NCI-H748 (cell line): ENCODE data around the gene MAX.
A peak's percentile ranks its signal among the peaks of the same experiment; 100 is the strongest.
"Not testable (repeated sequence)": the region's sequence is repeated elsewhere in the genome, so short reads cannot be mapped to it uniquely, and the experiment has no call there.

Experiments used
- DNase-seq: peaks from one replicate; lab custom pipeline; 2025; ENCODE audit not compliant: unreplicated experiment; lab: John Stamatoyannopoulos, UW

MAX gene

DNA sequence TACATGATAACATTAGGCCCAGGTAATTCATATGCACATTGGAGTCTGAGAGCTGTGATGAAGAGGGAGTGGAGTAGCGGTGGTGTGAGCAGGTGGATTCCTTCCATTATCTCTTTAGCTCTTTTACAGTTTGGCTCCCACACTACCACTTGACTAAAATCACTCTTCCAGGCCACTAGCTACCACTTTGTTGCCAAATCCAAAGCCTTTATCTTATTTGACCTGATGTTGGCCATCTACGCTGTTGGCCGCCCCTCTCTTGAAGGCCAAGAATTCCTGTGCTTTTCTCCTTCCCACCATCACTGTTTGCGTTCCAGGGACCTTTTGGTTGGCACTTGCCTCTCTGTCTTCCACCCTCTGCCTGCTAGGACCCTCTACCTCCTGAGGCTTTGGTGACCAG, 4.0 kb upstream of the MAX start:
- DNase-seq: no peak

DNA sequence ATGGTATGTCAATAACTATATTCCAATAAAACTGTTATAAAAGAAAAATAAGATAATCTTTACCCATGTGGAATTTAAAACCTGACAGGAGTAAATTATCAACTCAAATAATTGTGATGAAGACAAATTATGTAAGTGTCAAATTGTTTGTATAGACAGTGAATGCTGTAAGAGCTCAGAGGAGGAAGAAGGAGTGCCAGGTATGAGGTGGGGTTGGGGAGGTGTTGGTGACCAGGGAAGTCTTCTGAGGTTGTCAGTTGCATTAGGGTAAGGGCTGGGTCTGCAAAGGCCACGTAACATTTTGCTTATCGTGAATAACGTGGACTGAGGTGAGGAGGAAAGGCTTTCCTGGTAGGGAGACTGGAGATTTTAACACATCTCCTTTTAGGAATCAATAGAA, 2.5 kb upstream of the MAX start:
- no peak for DNase-seq

DNA sequence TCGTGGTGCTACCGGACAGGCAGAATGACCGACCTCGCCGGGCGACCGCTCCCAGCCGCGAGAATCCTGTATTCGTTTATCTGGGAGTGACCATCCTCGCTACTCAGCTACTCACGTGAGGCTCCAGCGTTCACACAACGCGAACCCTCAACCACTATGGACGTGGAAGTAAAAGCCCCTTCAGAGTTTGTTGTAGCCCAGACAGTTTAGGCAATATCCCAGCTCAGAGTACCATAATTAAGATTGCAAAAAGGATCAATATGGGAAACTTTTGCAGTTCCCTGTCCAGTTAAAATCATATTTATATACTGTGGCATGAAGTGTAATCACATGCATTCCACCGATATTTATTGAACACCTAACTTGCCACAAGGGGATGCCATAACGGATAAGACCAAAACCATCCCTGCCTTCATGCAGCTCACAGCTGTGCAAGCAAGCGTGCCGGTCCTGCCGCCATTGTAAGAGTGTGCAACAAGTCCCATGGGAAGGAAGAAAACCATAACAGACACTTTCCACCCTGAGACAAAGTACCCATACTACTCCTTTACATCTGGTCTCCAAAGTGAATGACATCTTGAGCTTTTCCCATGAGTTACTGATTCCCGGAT, 938 bp upstream of the MAX start:
- DNase-seq: peak; percentile 84

DNA sequence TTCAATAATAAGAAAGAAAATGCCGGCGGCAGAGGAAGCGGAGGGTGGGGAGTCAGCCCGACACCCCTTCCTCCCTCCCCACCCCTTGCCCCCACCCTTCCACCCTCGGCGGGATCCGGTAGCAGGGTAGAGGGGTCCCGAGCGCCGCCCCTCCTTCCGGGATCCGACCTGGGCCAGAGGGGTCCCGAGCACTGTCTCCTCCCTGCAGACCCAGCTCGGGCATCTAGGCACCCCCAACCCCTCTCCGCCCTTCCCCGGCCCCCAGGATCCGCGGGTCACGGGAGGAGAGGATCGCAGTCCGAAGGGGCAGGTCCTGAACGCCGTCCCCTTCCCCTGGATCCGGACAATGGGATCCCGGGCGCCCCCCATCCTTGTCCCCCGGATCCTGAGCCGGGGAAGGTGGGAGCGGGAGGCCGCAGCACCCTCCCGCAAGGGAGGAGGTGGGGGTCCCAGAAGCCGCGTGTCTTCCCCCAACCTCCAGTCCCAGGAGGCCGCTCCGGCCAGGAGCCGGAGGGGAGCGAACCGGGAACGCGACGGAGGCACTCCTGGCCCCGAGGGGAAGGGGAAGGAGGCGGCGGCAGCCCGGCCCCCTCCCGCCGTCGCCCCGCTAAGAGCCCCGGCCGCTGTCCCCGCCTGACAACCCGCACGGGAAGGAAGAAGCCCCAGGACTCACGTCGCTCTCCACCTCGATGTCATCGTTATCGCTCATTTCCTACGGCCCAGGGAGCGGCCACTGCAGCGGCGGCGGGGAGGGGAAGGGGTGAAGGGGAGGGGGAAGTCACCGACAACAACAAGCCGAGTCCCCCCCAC, 481 bp downstream of the MAX start:
- no peak for DNase-seq

DNA sequence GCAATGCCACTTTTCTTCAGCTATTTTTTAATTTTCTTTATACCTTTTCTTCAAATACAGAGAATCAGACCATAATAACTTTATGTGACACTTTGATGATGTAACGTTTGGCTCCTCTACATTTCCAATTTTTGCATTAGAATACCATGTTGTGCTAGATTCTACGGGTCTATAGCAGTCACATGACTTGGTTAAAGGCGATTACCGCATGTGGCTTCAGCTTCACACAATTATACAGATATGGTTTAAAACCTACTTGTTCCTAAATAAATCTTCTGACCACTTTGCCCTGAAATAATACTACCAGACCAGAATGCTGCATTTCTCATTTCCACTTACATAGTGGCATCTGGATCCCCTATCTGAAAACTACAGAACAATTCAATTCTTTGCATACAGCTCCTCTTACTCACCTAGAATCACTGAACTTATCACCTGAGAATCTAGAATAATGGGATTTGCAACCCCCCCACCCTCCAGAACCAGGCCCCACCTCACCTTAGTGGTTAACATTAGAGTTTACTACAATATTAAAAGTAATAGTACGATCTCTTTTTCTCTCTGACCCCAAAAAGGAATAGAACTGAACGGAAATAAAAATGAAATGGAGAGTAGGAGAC, 1.3 kb downstream of the MAX start:
- DNase-seq: no peak

DNA sequence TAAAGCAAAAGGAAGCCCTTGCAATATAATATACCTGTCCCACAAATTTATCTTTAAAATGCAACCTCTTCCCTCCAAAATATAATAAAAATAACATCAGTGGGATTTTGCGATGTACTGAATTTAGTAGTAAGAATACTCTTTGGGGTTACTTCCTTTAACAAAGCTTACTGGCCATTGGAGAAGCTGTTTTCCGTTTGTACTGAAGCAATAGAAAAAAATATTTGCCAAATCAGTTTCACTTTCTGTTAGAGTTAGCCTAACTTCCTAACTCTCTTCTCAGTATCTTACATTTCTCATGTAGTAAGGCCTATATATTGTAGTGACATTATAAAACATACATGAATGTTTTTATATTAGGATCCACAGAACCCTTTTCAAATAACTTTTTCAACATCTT, 3.7 kb downstream of the MAX start:
- no peak for DNase-seq

DNA sequence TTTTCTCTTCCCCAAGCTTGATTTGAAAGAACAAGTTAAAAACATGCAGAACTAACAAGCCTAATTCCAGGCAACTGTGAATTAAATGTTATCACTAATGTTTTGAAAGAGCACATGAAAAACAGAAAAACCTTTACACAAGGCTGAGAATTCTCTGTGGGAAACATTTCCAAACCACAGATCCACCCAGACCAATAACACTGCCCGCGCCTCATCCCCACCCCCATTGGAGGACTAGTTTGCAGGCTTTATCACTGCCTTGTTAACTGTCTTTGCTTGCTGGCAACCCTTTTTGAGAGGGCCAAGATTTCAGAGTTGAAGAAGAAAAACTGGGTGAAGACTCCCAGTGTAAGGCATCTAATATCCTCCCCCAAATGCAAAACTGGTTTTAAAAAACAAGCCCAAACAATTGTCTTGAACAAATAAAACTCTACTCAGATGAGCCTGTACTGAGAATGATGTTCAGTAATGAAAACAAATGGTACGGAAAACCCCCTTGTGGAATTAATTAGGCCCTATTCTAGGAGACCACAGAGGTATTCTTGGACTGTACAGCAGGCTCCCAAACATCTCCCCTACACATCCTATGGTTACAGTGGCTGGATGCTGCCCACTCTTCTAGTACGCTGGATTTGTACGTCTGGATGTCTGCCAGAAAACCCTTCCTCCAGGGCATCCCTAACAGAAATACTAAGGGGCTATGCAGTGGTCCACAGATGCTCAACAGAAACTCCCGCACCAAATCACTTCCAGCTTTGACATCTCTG, 5.8 kb downstream of the MAX start:
- no peak for DNase-seq

DNA sequence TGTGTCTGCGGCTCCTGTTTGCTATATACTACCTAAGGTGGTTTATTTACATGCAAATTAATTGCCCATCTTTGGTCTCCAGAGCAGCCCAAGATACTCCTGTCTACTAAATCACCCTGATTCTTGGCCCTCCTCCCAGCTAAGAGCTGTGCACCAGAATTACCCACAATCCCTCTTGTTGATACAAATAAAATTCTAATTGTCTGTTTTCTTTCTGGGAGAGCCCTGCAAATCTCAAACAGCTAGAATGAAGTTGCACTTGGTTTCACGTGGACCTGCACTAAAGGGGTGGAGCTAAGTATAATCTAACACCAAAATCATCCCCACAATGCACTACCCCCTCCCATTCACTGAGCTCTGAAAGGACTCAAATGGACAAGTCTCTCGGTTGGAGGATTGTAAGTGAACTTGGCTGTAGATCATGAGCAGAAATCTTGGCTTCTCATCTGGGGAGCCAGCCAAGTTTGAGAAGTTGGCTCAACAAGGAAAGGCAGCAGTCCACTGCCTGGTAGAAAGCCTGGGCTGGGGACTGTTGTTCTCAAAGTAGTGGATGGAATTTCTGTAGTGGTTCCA, 6.6 kb downstream of the MAX start:
- no peak for DNase-seq

DNA sequence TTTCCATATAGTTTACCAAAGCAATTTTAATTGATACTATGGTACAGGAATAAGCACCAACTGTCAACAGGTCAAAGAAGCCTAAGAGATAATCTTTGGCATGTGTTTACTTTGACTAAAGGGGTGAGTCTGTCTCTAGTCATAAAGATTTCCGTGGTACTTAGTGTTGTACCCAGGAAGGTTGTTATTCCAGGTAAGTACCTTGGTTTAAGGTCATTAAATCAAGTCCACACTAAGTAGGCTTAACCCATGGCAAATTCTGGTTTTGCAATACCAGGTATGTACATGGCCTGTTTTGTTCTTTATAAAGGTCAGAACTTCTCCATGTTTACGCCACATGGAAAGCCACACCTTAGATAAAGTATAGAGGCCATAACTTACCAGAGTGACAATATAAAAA, 10.0 kb downstream of the MAX start:
- no peak for DNase-seq

DNA sequence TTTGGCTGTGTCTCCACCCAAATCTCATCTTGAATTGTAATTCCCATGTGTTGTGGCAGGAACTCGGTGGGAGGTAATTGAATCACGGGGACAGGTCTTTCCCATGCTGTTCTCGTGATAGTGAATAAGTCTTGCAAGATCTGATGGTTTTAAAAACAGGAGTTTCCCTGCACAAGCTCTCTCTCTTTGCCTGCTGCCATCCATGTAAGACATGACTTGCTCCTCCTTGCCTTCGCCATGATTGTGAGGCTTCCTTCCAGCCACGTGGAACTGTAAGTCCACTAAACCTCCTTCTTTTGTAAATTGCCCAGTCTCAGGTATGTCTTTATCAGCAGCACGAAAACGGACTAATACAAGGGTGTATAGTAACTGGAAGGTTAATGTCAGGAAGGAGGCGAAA, 14.5 kb downstream of the MAX start:
- not testable (repeated sequence) for DNase-seq

DNA sequence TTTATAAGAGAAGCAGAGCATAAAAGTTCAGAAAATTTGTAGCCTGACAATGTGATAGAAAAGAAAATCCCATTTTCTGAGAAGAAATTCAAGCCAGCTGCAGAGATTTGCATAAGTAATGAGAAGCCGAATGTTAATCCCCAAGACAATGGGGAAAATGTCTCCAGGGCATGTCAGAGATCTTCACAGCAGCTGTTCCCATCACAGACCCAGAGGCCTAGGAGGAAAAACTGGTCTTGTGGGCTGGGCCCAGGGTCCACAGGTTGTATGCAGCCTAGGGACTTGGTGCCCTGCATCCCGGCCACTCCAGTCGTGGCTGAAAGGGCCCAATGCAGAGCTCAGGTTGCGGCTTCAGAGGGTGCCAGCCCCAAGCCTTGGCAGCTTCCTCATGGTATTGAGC, 15.6 kb downstream of the MAX start:
- not testable (repeated sequence) for DNase-seq

DNA sequence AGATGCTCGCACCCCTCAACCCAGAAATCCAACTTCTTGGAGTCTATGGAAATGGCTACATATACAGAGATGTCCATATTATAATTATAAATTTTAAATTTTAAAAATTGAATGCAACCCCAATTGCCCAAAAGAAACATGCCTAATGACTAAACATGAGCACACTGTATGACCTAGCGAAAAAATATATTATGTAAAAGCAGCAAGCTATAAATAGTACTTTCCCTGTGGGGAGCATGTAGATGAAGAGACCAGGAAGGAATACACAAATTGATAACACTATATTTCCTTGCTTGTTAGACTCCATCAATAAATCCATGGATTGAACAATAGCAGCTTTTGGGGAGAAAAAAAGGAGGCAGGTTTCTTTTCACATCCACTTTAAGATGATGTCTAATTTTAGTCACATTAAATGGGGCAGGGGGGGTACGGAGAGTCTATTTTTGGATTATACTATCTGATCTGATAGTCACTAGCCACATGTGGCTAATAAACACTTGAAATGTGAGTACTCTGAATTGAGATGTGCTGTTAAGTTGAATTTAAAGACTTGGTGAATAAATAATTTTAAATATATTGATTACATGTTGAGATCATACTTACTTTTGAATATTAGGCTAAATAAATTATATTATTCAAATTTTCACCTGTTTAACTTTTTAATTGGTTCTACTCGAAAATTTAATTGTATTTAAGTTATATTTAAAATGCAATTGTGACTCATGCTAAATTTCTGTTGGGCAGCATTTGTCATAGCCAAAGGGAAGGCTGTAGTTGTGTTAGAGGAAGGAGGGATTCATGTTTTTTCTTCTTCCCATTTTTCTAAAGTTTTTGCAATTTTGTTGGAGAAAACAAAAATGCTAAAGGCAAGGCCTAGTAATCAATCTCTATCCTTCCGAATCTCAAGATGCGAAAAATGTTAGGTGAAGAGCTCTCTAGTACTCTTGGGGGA, 17.5 kb downstream of the MAX start:
- no peak for DNase-seq

DNA sequence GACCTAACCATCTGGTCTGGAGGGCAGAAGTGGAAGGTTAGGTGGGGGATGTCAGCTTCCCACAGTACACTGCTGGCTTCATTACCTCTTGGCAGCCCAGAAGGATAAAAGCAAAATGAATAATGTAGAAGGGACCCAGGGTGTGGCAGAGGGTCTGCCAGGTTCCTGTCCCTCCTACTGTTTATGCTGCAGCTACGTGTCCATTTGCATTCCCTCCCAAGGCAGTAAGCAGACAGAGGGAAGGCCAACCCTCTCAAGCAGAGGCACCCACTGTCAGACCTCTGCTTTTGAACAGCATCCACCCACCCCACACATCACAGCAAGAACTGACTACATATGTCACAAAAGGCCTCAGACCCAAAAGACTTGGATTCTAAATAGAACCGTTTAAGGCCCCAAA, 19.4 kb downstream of the MAX start:
- DNase-seq: no peak

DNA sequence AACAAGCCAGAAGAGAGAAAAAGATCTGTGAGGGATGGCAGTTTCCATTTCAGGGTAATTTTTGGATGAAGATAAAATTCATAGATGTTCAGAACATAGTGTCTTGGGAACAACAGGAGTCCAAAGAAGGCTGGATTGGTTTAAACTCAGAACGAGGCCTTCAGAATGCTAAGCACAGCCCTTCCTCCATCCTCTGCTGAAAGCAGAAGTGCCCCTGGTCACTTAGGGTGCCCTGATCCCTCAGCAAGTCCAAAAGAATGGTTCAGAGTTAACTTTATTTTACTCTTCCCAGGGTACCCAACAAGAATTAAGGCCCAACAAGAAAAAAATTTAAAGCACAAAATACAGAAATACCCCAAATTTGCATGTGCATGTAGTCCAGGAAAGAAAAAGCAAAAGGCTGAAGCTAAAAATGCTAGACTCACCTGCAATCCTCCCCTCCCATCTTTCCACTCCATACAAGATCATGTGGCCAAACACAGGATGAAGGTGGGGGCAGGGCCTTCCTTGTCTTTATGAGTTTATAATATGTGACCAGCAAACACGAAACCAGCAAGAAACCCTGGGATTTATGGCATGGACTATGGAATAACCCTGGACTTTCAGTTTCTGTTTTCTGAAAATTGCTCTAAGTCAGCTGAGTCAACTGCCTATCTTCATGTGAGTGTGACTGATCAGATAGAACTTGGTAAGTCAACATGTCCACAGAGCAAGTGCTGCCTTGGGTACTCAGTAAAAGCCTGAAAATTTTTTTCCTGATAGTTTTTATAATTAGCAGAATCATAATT, 21.2 kb downstream of the MAX start:
- DNase-seq: no peak

DNA sequence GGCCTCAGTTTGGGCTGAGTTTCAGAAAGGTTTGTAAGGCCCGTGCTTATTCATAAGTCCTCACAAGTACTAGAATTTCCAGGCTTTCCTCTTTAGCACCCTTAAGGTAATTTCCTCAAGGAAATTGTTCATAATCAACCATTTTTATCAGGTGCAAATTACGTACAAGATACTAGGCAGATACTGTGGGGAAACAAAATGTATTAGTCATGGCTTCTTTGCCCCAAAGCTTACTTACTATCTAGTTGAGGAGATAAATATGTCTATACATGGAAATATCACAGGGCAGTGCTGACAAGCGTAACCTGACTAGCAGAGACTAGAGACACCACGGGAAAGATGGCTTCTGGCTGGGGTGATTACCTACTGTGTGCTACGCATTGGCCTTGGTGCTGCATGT, 22.5 kb downstream of the MAX start:
- DNase-seq: no peak

DNA sequence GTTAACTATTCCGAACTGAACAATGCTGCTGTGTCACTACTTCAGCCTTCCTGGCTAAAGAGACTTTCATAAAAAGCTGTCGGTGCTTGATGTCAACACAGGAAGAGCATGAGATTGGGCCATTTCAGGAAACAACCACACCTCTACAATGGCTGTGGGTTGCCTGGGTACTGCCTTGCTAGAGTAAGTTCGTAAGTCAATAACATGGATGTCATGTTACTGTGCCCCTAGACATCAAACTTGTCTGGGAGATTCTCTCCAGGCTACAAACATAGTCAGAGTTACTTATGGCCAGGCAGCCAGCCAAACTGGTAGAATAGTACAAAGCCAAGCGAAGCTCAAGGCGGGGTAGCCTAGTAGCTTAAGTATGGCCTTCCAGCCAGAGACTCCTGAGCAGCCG, 23.1 kb downstream of the MAX start:
- DNase-seq: no peak

DNA sequence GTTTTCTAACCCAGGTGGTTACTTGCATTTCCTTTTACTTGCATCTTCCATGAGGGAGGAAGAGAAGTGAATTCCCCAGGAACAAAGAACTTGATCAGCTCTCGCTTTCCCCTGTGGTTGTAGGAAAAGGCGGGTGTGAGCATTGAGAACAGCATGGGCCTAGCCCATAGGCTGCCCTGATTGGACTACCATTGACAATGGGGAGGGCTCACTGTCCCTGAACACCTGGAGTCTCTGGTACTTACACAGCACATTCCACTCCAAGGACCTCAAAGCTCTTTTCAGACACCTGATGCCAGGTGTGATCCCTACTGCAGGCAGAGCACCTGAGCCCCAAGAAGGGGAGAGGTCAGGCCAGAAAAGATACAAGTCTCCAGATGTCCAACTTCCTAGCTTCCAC, 25.0 kb downstream of the MAX start:
- no peak for DNase-seq

DNA sequence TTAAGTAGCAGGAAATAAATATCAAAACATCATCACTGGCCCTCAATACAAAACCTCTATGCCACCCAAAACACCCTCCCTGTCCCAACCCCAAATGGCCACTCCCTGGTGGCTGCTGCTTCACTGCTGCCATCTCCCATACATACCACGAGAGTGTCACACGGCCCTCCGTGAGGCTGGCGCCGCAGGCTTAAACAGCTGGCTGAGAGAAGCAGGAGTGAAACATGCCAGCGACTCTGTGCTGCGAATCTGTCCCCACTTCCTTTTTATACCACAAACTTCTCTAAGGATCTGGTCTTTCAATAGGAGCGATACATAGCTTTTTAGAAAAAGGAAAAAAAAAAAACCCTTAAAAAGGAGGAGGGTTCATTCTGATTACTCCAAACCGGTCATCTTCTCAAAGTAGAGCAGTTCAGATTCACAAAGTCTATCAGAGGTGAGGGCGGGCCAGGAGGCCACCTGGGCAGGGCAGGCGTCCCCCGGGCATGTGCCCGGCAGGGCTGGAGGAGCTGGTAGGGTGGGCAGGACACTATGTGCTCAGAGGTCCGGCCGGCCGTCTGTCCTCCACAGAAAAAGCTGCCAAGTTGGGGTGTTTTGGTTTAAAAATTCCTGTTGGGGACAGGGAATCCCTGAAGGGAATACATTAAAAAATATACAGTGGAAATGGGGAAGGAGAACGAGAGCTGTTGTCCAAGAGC, 26.5 kb downstream of the MAX start:
- DNase-seq: no peak
